Cortex of kidney (tissue), 1 donor: Measurements from ENCODE around the gene ZFP3.
"Not testable (repeated sequence)": the region's sequence is repeated elsewhere in the genome, so short reads cannot be mapped to it uniquely, and the experiment has no call there.

ENCODE experiments used
- DNase-seq: peaks from one replicate; lab custom pipeline; 2025; lab: John Stamatoyannopoulos, UW

Gene ZFP3

DNA sequence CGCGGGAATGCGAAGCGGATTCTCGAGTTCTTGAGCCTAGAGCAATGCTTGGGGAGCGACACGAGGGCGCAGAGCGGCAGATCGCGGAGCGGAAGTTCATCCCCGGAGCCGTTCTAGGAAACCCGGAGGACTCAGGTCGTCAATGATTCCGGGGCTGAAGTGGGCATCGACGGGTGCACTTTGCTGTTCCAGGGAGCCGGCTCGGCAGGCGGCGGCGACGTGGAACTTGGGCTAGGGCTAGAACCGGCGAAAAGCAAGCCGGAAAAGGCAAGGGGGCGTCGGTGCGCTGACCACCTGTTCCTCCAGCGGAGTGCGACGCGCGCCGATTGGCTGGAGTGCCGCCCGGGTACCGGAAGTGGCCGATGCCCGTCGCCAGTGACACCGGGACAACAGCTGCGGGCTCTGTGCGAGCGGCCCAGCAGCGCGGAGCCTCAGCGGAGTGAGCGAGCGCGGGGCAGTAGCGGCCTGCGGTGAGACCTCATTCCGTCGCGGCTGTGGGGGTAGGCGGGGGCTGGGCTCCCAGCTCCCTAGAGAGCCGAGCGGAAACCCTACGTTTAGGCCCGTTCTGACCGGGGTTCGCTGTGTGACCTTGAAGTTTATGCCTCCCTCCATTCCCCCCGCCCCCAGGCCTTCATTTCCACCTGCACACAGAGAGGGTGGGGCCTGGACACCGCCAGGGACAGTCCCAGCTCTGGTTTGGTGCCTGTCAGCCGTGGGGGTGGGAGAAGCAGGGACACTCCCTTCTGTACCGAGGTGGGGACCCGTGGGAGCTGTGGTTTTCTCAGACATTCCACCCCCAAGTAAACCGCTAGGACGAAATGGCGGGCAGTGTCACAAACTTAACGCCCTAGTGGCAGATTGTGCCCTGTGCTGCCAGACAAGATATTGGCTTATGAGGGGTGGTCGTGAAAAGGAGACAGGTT is at the start of gene ZFP3:
TSS of gene ZFP3 (plus strand) at position 362 of the 923 bp plus-strand sequence. CDS start 13,038 bp downstream, outside the sequence.
- no peak for DNase-seq

GRCh38 chr17:5030168-5030567 is 48.1 kb upstream of the ZFP3 start:
- DNase-seq = not testable (repeated sequence)

- DNase-seq = no peak
Measured at GRCh38 chr17:5031365-5032082, 46.7 kb upstream of the ZFP3 start.

GRCh38 chr17:5032865-5033264 is 45.4 kb upstream of the ZFP3 start:
- DNase-seq = no peak

DNA sequence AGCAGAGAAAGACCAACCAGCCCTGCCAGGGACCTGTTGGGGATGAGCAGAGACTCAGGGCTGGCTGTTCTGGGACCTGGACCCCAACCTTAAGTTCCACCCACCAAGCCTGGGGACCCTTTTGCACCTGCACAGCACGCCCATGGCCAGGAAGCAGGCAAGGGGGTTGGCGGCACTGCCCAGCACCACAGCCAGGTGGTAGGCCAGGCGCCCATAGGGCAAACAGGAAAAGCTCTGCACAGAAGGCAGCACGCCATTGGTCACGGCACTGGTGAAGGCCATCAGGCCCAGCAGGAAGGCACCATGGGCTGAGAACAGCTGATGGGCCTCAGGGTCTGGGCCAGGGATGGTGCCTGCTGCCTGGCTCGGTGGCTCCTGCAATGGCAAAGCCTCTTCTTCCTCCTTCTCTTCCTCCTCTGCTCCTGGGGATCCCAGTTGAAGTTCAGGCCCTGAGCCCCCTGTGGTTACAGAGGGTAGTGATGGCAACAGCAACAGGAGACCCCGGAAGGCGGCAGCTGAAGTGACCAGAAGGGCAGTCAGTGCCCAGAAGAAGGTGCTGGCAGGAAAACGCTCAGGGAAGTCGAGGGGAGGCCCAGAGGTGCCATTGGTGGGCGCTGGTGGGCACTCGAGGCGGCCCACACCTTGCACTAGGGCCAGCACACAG is 44.8 kb upstream of the ZFP3 start:
- DNase-seq = no peak

DNA sequence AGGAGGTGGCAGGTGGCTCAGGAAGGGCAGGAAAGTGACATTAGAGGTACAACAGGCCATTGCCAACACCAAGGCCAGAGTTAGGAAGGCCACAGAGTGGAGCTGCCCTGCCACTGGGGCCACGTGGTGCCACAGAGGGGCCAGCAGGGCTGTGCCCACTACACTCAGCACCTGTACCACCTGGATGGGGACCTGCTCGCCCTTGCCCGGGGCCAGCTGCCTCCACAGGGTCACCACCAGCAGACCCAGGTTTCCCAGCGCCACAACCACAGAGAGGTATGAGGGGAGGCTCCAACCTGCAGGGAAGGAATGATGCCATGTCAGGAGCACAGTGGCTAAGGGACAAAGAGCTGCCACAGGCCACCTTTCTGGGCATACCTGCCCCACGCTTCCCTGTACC is 44.2 kb upstream of the ZFP3 start:
- no peak for DNase-seq

- no peak for DNase-seq
Measured at GRCh38 chr17:5034651-5035050, 43.6 kb upstream of the ZFP3 start.

GRCh38 chr17:5035315-5035714 is 43.0 kb upstream of the ZFP3 start, which contains the start of gene SLC52A1:
TSS of gene SLC52A1 (minus strand) at chr17:5035426. CDS start at chr17:5034606, 820 bp downstream.
- no peak for DNase-seq

DNA sequence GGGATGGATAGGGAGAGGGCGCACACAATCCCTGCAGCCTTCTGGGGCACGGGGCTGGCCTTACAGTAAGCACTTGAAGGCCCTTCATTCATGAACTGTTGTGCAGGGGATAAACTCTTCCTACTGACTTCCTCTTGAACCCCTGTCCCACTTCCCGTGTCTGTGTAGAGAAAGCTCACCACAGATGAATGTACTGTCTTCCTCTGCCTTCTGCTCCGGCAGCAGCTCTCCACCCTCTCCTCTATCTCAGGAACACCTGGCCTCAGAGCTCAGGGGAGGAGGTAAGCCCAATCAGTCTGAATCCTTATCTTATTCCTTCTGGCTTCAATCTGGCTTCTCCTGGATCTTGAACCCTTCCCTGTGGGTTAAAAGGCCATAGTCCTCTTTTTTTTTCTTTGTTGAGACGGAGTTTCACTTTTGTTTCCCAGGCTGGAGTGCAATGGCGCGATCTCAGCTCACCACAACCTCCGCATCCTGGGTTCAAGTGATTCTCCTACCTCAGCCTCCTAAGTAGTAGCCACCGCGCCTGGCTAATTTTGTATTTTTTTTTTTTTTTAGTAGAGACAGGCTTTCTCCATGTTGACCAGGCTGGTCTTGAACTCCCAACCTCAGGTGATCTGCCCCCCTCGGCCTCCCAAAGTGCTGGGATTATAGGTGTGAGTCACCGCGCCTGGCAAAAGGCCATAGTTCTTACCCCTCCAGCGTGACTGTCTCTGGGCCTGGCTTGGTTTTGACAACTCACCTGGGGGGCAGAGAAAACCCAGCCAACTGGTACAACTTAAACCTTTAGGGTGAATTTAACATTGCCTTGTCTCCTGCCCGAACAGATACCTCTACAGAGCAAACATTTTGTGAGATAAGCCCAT is 35.9 kb upstream of the ZFP3 start:
- DNase-seq = no peak

DNA sequence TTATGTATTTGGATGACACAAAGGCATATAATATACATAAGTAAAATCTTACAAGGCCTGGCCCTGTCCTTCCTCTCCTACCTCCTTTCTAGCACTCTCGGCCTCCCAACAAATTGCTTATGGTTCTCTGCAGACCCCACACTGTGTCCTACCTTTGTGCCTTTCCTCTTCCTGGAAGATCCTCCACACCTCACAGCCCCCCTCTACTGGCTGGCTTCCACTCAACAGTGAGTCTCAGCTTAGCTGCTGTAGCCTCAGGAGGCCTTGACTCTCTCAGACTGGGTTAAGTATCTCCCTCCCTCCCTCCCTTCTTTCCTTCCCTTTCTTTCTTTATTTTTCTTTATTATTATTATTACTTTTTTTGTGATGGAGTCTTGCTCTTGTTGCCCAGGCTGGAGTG is 34.7 kb upstream of the ZFP3 start:
- no peak for DNase-seq

DNA sequence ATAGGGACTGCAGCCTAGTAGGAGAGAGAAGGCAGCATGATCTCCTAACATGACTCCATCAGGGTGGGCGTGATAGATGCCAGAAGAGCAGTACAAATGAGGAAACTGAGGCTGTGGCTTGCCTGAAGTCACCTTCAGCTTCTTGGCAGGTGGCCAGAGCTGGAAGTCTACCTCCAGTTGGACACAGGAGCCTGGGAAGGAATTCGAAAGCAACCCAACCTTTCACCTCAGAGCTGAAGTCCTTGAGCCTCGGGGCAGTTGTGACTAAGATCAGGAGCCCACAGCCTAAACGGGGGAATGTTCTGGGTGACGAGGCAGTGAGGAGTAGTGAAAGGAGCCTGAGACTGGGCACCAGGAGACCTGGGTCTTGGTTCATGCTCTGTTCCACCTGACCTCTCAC is 33.6 kb upstream of the ZFP3 start:
- no peak for DNase-seq

DNA sequence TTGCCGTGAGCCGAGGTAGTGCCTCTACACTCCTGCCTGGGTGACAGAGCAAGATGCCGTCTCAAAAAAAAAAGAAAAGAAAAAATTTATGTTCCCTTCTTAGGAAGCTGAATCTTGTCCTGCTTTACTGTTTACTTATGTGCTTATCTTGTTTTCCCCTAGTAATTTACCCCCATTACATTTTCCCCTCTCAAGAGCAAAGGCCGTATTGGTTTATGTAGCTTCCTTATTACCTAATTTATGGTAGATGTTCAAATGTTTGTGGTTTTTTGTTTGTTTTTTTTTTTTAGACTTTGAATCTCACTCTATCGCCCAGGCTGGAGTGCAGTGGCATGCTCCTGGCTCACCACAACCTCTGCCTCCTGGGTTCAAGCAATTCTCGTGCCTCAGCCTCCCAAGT is 32.8 kb upstream of the ZFP3 start:
- DNase-seq = no peak

DNA sequence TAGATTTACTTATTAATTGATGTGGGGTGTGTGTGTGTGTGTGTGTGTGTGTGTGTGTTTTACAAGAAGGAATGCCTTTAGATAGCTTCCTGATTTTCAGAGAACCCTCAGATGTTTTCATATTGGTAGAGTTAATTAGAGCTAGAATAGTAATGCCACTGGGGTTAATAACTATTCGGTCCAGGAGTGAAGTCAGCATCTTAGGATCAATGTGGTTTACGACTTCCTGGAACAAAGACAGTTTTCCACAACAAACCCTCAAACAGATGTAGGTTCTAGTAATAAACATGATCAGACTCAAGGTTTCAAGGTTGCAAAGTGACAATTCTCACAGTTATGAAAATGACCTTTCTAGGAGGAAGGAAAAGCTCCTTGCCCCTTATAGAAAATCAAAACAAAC is 30.8 kb upstream of the ZFP3 start:
- no peak for DNase-seq

GRCh38 chr17:5049314-5049841 is 28.9 kb upstream of the ZFP3 start:
- no peak for DNase-seq

DNA sequence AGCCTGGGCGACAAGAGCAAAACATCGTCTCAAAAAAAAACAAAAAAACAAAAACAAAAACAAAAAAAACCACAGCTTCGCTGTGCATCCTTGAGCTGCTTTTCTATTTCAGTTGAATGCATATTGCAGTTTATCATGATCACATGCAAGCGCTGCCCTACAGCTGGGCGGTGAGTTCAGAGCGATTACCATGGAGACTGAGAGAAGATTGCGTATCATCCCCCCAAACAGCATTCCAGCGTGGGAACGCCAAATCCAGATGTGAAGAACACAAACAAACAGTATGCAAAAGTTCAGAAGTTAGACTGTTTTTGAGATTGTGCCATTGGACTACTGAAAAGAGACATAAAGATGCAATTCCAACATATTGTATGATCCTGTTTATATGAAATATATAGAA is 28.0 kb upstream of the ZFP3 start:
- no peak for DNase-seq

- DNase-seq = no peak
Measured at GRCh38 chr17:5055543-5055942, 22.7 kb upstream of the ZFP3 start.

DNA sequence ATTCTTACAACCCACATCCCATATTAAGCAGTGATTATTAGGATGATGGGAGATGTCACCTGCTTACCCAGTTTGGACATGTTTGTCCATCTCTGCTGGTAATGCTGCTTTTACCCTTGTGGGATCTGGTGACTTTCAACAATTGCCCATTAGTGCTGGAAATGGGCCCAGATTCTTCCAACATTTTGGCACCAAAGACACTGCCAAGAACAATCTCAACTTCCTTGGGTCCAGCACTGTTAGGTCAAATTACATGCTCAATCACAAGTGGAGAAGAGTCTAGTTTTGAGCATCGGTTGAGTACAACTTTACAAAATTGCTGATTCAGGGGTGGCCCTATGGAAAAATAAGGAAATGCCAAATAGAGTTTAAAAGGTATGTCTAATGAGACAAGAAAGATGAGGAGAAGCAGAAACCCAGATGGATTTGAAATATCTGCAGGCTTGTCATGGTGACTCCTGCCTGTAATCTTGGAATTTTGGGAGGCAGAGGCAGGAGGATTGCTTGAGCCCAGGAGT is 13.0 kb upstream of the ZFP3 start:
- DNase-seq = no peak

DNA sequence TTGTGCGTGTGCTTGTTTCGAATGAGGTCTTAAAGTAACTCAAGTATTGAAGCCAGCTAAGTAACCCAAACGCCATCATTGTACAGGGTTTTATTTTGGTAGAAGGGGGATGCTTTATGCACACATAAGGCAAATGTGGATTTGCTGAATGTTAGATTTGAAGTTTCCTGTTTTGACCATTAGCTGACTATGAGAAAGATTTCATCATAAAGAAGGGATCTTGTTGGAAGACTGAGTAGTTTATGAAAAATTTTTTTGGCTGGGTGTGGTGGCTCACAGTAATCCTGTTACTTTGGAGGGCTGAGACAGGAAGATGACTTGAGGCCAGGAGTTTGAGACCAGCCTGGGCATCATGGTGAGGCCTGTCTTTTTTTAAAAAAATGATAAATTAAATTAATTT is 10.0 kb upstream of the ZFP3 start:
- DNase-seq = no peak

GRCh38 chr17:5069724-5070123 is 8.5 kb upstream of the ZFP3 start:
- DNase-seq = no peak

- not testable (repeated sequence) for DNase-seq
Measured at GRCh38 chr17:5075472-5075871, 2.8 kb upstream of the ZFP3 start.

GRCh38 chr17:5077275-5077674 is 992 bp upstream of the ZFP3 start:
- DNase-seq = not testable (repeated sequence)
